ENCODE measurements around the gene CHRNA4. TPM values are rescaled to one million over a fixed set of nuclear protein-coding genes. Genes with fewer than 3 reads are reported as not detected.

CHRNA4 gene
- polyA plus RNA-seq, 1 of the 3 experiments (the other 2 are of a cell fraction) = not detected

GRCh38 chr20:63395723-63396122, 34.6 kb upstream of the CHRNA4 start:
- POLR2A ChIA-PET = no interaction called here
- whole genome bisulfite sequencing (ENCODE audit: low lambda C conversion rate) = 16% methylated on average over 14 of the region's 14 CpGs

More at GRCh38 chr20:63395723-63396122, 34.6 kb upstream of the CHRNA4 start:
- no peaks in the 10 kb centered on the region for H4K20me1 ChIP-seq (ENCODE audit: insufficient read depth)
- H3K4me3 ChIP-seq (ENCODE audit: low read depth in 2 of 2, low read length in 1 of 2) = no peak overlapping the region
- no peak overlapping the region for H3K9ac ChIP-seq
- no peaks in the 10 kb centered on the region for H3K9me3 ChIP-seq
- CTCF ChIA-PET = interaction anchor here (2.1 to 9.1 kb wide), 3 partner anchors 14 to 172 kb away, joined by 9 to 92 read pairs (median 20); no protein-coding TSS in a partner anchor
- H2AFZ ChIP-seq (ENCODE audit: low read depth) = no peak overlapping the region
- H3K36me3 ChIP-seq (replicated peaks in 1 of 2; ENCODE audit: control insufficient read depth in 1 of 2, insufficient read depth in 2 of 2, low read length in 1 of 2) = no peaks in the 10 kb centered on the region
- no peaks in the 10 kb centered on the region for H3K79me2 ChIP-seq (ENCODE audit: insufficient read depth)
- no peaks in the 10 kb centered on the region for H3K9me2 ChIP-seq
- no peaks in the 10 kb centered on the region for H3F3A ChIP-seq (replicated peaks; ENCODE audit: insufficient read depth)
- H3K27ac ChIP-seq (ENCODE audit: low read depth in 2 of 2, low read length in 1 of 2) = no peak overlapping the region
- no peak overlapping the region for H3K4me2 ChIP-seq
- peaks cover 0 to 7% of the 10 kb centered on the region in 2 experiments; a peak in 1 of 4 replicates for H3K4me1 ChIP-seq (ENCODE audit: control insufficient read depth in 1 of 2, insufficient read depth in 2 of 2, low read depth in 1 of 2, low read length in 1 of 2)
- no peak for TF ChIP-seq CHD2 (IDR thresholded peaks at IDR 0.05; ENCODE audit: low read length, partially characterized antibody)
- no peak for TF ChIP-seq TAF1 (IDR thresholded peaks at IDR 0.05; ENCODE audit: borderline replicate concordance, low read depth, low read length)
- TF ChIP-seq TEAD4 (IDR thresholded peaks at IDR 0.05; ENCODE audit: borderline replicate concordance, insufficient read depth) = no peak
- TF ChIP-seq NFIC (IDR thresholded peaks at IDR 0.05; ENCODE audit: borderline replicate concordance) = no peak
- no peak for TF ChIP-seq MXI1 (IDR thresholded peaks at IDR 0.05; ENCODE audit: low read depth, low read length)
- no peak for TF ChIP-seq CTCF (IDR thresholded peaks at IDR 0.05)
- no peak for TF ChIP-seq EZH2phosphoT487 (IDR thresholded peaks at IDR 0.05; ENCODE audit: borderline replicate concordance, low read depth)
- no peak for TF ChIP-seq SMC3 (IDR thresholded peaks at IDR 0.05; ENCODE audit: low read depth, low read length)
- TF ChIP-seq IRF3 (IDR thresholded peaks at IDR 0.05; ENCODE audit: low read depth, low read length) = no peak
- TF ChIP-seq FOSL2 (IDR thresholded peaks at IDR 0.05; ENCODE audit: borderline replicate concordance, low read depth) = no peak
- no peak for TF ChIP-seq GABPA (IDR thresholded peaks at IDR 0.05; ENCODE audit: low read depth)
- no peak for TF ChIP-seq FOXJ3 (CRISPR knock-in tag; IDR thresholded peaks at IDR 0.05)
- TF ChIP-seq PBX3 (IDR thresholded peaks at IDR 0.05) = no peak
- TF ChIP-seq EP300 (IDR thresholded peaks at IDR 0.05; ENCODE audit: borderline replicate concordance in 1 of 2, low read depth in 1 of 2, low read length in 1 of 2) = no peak
- TF ChIP-seq ELF1 (IDR thresholded peaks at IDR 0.05) = no peak
- no peak for DNase-seq
- peaks cover 51% of the 10 kb centered on the region for H3K27me3 ChIP-seq (ENCODE audit: insufficient read depth)

Measured in SK-N-SH (cell line).